K562 (cell line): Measurements from ENCODE around the gene MEPE. TPM values are rescaled to one million over a fixed set of nuclear protein-coding genes. Genes with fewer than 3 reads are reported as not detected.

Experiments
- ATF7 ChIP-seq: fragments of 450-650 bp; IDR thresholded peaks from 2 replicates; pipeline ENCODE4 v1.7.1; 2014; ENCODE audit warnings: mild to moderate bottlenecking, moderate library complexity
- DNMT1 ChIP-seq: fragments of 450-650 bp; IDR thresholded peaks from 2 replicates; pipeline ENCODE4 v1.6.1; 2016; ENCODE audit warnings: antibody characterized with exemption, mild to moderate bottlenecking
- IRF9 ChIP-seq: fragments of 450-650 bp; IDR thresholded peaks from 2 replicates; pipeline ENCODE4 v1.6.1; 2016; ENCODE audit warnings: missing biosample characterization, missing genetic modification characterization
- NFXL1 ChIP-seq: fragments of 450-650 bp; formaldehyde crosslinking; IDR thresholded peaks from 2 replicates; pipeline ENCODE4 v1.4.0; 2021; ENCODE audit warnings: mild to moderate bottlenecking
- NONO ChIP-seq, 2 experiments: fragments of 200-400 bp in 1 of 2; fragments of 450-650 bp in 1 of 2; formaldehyde crosslinking in 1 of 2; IDR thresholded peaks; 2 replicates each; pipeline ENCODE4 v1.6.1; 2017; ENCODE audit warnings: low read depth in 2 of 2, mild to moderate bottlenecking in 2 of 2, moderate library complexity in 2 of 2, low read length in 1 of 2
- NR2C1 ChIP-seq, 2 experiments: fragments of 450-650 bp; IDR thresholded peaks; 2 replicates each; pipeline ENCODE4 v1.6.1; 2017; ENCODE audit warnings: mild to moderate bottlenecking in 2 of 2, antibody characterized with exemption in 1 of 2, inconsistent platforms in 1 of 2, missing compliant biosample characterization in 1 of 2, missing genetic modification characterization in 1 of 2
- PHF21A ChIP-seq: fragments of 450-650 bp; IDR thresholded peaks from 2 replicates; pipeline ENCODE4 v1.6.1; 2017; ENCODE audit warnings: low read depth, borderline replicate concordance
- RBM39 ChIP-seq: fragments of 200-400 bp; formaldehyde crosslinking; optimal IDR thresholded peaks from 2 replicates; pipeline ENCODE3; 2018; ENCODE audit warnings: low read depth, low read length
- SREBF2 ChIP-seq: sonication (generic); formaldehyde crosslinking; IDR thresholded peaks from 2 replicates; pipeline ENCODE4 v1.4.0; 2020; ENCODE audit warnings: mild to moderate bottlenecking, missing genetic modification reagents
- TAF9B ChIP-seq: fragments of 450-650 bp; IDR thresholded peaks from 2 replicates; pipeline ENCODE4 v1.6.1; 2018; ENCODE audit warnings: mild to moderate bottlenecking; ENCODE audit not compliant: partially characterized antibody
- TBL1XR1 ChIP-seq, 2 experiments: IDR thresholded peaks; 2 replicates each; pipeline ENCODE4 v1.6.1; 2012; ENCODE audit warnings: improper control_type of control experiment in 2 of 2, low read length in 2 of 2, mild to moderate bottlenecking in 1 of 2
- TRIM24 ChIP-seq, 2 experiments: fragments of 450-650 bp; IDR thresholded peaks; 2 replicates each; pipeline ENCODE4 v1.6.1; 2016
- U2AF1 ChIP-seq: fragments of 200-400 bp; formaldehyde crosslinking; optimal IDR thresholded peaks from 2 replicates; pipeline ENCODE3; 2017; ENCODE audit warnings: mild to moderate bottlenecking, low read depth, low read length, moderate library complexity
- ZFP36 ChIP-seq: fragments of 150-350 bp; IDR thresholded peaks from 2 replicates; pipeline ENCODE4 v1.6.1; 2018; ENCODE audit warnings: low read length, low read depth; ENCODE audit not compliant: partially characterized antibody
- ZNF263 ChIP-seq: sonication (generic); formaldehyde crosslinking; IDR thresholded peaks from 2 replicates; pipeline ENCODE4 v1.8.0; 2022; ENCODE audit warnings: mild to moderate bottlenecking, missing genetic modification reagents, borderline replicate concordance
- ZNF444 ChIP-seq: fragments of 250-450 bp; sonication (Bioruptor Pico); IDR thresholded peaks from 2 replicates; pipeline ENCODE4 v1.4.0; 2020; ENCODE audit warnings: mild to moderate bottlenecking, moderate library complexity
- ZNF644 ChIP-seq: fragments of 200-800 bp; sonication (Bioruptor generic); IDR thresholded peaks from 2 replicates; pipeline ENCODE4 v1.6.1; 2016; ENCODE audit warnings: low read depth, missing genetic modification characterization, missing compliant biosample characterization
- polyA plus RNA-seq, 8 experiments: library from polyadenylated mRNA; depleted of rRNA in 4 of 8; stranded (reverse) in 5 of 8; unstranded in 3 of 8; fragments of >200 nt; fragmentation: Nextera tagmentation in 2 of 8; fragmentation: Illumina TruSeq in 1 of 8; extraction: Ambion mirVana in 2 of 8; extraction: Trizol in 1 of 8; gene quantifications; 2 replicates each; pipeline versions ENCODE4 v1.2.1 to v1.2.3, GENCODE V29; 2011 to 2014; ENCODE audit warnings: inconsistent platforms in 1 of 8, missing spikeins in 1 of 8
- total RNA-seq, 7 experiments: library from RNA; depleted of rRNA in 6 of 7; stranded (reverse); fragments of >200 nt in 6 of 7; fragmentation: Illumina TruSeq in 2 of 7; extraction: Trizol in 2 of 7; gene quantifications; 2 replicates each; pipeline versions ENCODE4 v1.2.1 to v1.2.3, GENCODE V29; 2011 to 2021; ENCODE audit warnings: low replicate concordance in 1 of 7
- TF ChIP-seq, protein P1 (sequence below): fragments of 450-650 bp; IDR thresholded peaks from 2 replicates; pipeline ENCODE4 v1.6.1; 2017; ENCODE audit warnings: antibody characterized with exemption
- TF ChIP-seq, protein P2 (sequence below): sonication (generic); formaldehyde crosslinking; IDR thresholded peaks from 2 replicates; pipeline ENCODE4 v1.8.0; 2022; ENCODE audit warnings: mild to moderate bottlenecking, missing genetic modification reagents
- TF ChIP-seq, protein P3 (sequence below): fragments of 250-450 bp; sonication (Bioruptor Pico); IDR thresholded peaks from 2 replicates; pipeline ENCODE4 v1.5.0; 2020; ENCODE audit warnings: mild to moderate bottlenecking, borderline replicate concordance

The MEPE gene
- total and polyA plus RNA-seq, 9 of the 15 experiments (the other 6 are each of a cell fraction or from before 2014, with no cell fraction given), result not detected

- no peak for TF ChIP-seq ZFP36
- TF ChIP-seq NONO (IDR thresholded peaks at IDR 0.05; ENCODE audit: low read depth in 2 of 2, low read length in 1 of 2), result no peak
- TF ChIP-seq SREBF2 (CRISPR knock-in tag), result no peak
- TF ChIP-seq ZNF444 (CRISPR knock-in tag), result no peak
- TF ChIP-seq, protein P1, sequence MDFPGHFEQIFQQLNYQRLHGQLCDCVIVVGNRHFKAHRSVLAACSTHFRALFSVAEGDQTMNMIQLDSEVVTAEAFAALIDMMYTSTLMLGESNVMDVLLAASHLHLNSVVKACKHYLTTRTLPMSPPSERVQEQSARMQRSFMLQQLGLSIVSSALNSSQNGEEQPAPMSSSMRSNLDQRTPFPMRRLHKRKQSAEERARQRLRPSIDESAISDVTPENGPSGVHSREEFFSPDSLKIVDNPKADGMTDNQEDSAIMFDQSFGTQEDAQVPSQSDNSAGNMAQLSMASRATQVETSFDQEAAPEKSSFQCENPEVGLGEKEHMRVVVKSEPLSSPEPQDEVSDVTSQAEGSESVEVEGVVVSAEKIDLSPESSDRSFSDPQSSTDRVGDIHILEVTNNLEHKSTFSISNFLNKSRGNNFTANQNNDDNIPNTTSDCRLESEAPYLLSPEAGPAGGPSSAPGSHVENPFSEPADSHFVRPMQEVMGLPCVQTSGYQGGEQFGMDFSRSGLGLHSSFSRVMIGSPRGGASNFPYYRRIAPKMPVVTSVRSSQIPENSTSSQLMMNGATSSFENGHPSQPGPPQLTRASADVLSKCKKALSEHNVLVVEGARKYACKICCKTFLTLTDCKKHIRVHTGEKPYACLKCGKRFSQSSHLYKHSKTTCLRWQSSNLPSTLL, result no peak
- peak; percentile 44 to 58; a peak in 3 of 4 replicates for TF ChIP-seq TRIM24 (IDR thresholded peaks at IDR 0.05)
- TF ChIP-seq U2AF1, result no peak
- no peak for TF ChIP-seq ZNF644
- TF ChIP-seq NR2C1 (IDR thresholded peaks at IDR 0.05), result no peak
- TF ChIP-seq NR2C1 (tag; IDR thresholded peaks at IDR 0.05), result no peak
- no peak for TF ChIP-seq TBL1XR1 (IDR thresholded peaks at IDR 0.05; ENCODE audit: low read length in 2 of 2)
- TF ChIP-seq, protein P2, sequence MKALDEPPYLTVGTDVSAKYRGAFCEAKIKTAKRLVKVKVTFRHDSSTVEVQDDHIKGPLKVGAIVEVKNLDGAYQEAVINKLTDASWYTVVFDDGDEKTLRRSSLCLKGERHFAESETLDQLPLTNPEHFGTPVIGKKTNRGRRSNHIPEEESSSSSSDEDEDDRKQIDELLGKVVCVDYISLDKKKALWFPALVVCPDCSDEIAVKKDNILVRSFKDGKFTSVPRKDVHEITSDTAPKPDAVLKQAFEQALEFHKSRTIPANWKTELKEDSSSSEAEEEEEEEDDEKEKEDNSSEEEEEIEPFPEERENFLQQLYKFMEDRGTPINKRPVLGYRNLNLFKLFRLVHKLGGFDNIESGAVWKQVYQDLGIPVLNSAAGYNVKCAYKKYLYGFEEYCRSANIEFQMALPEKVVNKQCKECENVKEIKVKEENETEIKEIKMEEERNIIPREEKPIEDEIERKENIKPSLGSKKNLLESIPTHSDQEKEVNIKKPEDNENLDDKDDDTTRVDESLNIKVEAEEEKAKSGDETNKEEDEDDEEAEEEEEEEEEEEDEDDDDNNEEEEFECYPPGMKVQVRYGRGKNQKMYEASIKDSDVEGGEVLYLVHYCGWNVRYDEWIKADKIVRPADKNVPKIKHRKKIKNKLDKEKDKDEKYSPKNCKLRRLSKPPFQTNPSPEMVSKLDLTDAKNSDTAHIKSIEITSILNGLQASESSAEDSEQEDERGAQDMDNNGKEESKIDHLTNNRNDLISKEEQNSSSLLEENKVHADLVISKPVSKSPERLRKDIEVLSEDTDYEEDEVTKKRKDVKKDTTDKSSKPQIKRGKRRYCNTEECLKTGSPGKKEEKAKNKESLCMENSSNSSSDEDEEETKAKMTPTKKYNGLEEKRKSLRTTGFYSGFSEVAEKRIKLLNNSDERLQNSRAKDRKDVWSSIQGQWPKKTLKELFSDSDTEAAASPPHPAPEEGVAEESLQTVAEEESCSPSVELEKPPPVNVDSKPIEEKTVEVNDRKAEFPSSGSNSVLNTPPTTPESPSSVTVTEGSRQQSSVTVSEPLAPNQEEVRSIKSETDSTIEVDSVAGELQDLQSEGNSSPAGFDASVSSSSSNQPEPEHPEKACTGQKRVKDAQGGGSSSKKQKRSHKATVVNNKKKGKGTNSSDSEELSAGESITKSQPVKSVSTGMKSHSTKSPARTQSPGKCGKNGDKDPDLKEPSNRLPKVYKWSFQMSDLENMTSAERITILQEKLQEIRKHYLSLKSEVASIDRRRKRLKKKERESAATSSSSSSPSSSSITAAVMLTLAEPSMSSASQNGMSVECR (CRISPR knock-in tag), result no peak
- no peak for TF ChIP-seq ATF7
- TF ChIP-seq DNMT1, result no peak
- no peak for TF ChIP-seq PHF21A
- TF ChIP-seq, protein P3, sequence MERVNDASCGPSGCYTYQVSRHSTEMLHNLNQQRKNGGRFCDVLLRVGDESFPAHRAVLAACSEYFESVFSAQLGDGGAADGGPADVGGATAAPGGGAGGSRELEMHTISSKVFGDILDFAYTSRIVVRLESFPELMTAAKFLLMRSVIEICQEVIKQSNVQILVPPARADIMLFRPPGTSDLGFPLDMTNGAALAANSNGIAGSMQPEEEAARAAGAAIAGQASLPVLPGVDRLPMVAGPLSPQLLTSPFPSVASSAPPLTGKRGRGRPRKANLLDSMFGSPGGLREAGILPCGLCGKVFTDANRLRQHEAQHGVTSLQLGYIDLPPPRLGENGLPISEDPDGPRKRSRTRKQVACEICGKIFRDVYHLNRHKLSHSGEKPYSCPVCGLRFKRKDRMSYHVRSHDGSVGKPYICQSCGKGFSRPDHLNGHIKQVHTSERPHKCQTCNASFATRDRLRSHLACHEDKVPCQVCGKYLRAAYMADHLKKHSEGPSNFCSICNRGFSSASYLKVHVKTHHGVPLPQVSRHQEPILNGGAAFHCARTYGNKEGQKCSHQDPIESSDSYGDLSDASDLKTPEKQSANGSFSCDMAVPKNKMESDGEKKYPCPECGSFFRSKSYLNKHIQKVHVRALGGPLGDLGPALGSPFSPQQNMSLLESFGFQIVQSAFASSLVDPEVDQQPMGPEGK (CRISPR knock-in tag), result no peak
- TF ChIP-seq TAF9B, result peak; percentile 44
- no peak for TF ChIP-seq NFXL1
- no peak for TF ChIP-seq RBM39
- TF ChIP-seq IRF9 (tag), result no peak
- no peak for TF ChIP-seq ZNF263 (CRISPR knock-in tag)
Observed at GRCh38 chr4:87819281-87819919, 13.4 kb upstream of the MEPE start (continued).
